H9 (cell line): ENCODE data around the gene SNX5. TPM values are rescaled to one million over a fixed set of nuclear protein-coding genes. Genes with fewer than 3 reads are reported as not detected.
A peak's percentile ranks its signal among the peaks of the same experiment; 100 is the strongest.

ENCODE experiments used
- DNase-seq: peaks from one replicate; pipeline ENCODE4 v3.0.0-alpha.2; 2017
- H2AFZ ChIP-seq: one replicate; pipeline ENCODE4 v1.6.1; 2013; ENCODE audit warnings: mild to moderate bottlenecking, low read length, control low read depth, moderate library complexity
- H2AK5ac ChIP-seq: 2 replicates; pipeline ENCODE4 v1.6.1; 2013; ENCODE audit warnings: low read length, control low read depth, mixed read lengths; ENCODE audit not compliant: insufficient read length
- H2BK120ac ChIP-seq: one replicate; pipeline ENCODE4 v1.6.1; 2013; ENCODE audit warnings: low read depth, mild to moderate bottlenecking, low read length, control low read depth, inconsistent platforms; ENCODE audit not compliant: poor library complexity, severe bottlenecking
- H2BK12ac ChIP-seq: 2 replicates; pipeline ENCODE4 v1.6.1; 2013; ENCODE audit warnings: low read length, control low read depth, mixed read lengths, low read depth; ENCODE audit not compliant: insufficient read length
- H2BK15ac ChIP-seq: 2 replicates; pipeline ENCODE4 v1.6.1; 2013; ENCODE audit warnings: low read depth, low read length, control low read depth
- H2BK20ac ChIP-seq: one replicate; pipeline ENCODE4 v1.6.1; 2013; ENCODE audit warnings: low read depth, mild to moderate bottlenecking, low read length, control low read depth, inconsistent platforms; ENCODE audit not compliant: poor library complexity, severe bottlenecking
- H2BK5ac ChIP-seq: 2 replicates; pipeline ENCODE4 v1.6.1; 2013; ENCODE audit warnings: low read length, control low read depth, mixed read lengths; ENCODE audit not compliant: insufficient read length
- H3K14ac ChIP-seq: 2 replicates; pipeline ENCODE4 v1.6.1; 2013; ENCODE audit warnings: low read length, control low read depth; ENCODE audit not compliant: insufficient read depth
- H3K18ac ChIP-seq: 2 replicates; pipeline ENCODE4 v1.6.1; 2013; ENCODE audit warnings: low read depth, mild to moderate bottlenecking, mixed read lengths, low read length, control low read depth; ENCODE audit not compliant: insufficient read length
- H3K23ac ChIP-seq: 2 replicates; pipeline ENCODE4 v1.6.1; 2013; ENCODE audit warnings: low read length, control low read depth, mixed read lengths, low read depth; ENCODE audit not compliant: insufficient read length
- H3K23me2 ChIP-seq: 2 replicates; pipeline ENCODE4 v1.6.1; 2013; ENCODE audit warnings: low read depth, mild to moderate bottlenecking, mixed read lengths, low read length, control low read depth; ENCODE audit not compliant: insufficient read length, poor library complexity, severe bottlenecking
- H3K27ac ChIP-seq: 2 replicates; pipeline ENCODE4 v1.5.1; 2013; ENCODE audit warnings: low read length, control low read depth, mixed read lengths, low read depth; ENCODE audit not compliant: insufficient read length
- H3K27me3 ChIP-seq: 2 replicates; pipeline ENCODE4 v1.6.1; 2013; ENCODE audit warnings: low read length, control low read depth, inconsistent platforms; ENCODE audit not compliant: insufficient read depth
- H3K4ac ChIP-seq: 2 replicates; pipeline ENCODE4 v1.6.1; 2013; ENCODE audit warnings: low read depth, mild to moderate bottlenecking, control low read depth, inconsistent platforms, low read length, moderate library complexity
- H3K4me1 ChIP-seq: 2 replicates; pipeline ENCODE4 v1.6.1; 2013; ENCODE audit warnings: low read length, control low read depth, inconsistent platforms; ENCODE audit not compliant: insufficient read depth
- H3K4me2 ChIP-seq: 2 replicates; pipeline ENCODE4 v1.6.1; 2013; ENCODE audit warnings: low read length, control low read depth, mixed read lengths; ENCODE audit not compliant: insufficient read length, insufficient read depth
- H3K56ac ChIP-seq: 2 replicates; pipeline ENCODE4 v1.6.1; 2013; ENCODE audit warnings: low read depth, mild to moderate bottlenecking, mixed read lengths, low read length, control low read depth; ENCODE audit not compliant: insufficient read length
- H3K79me1 ChIP-seq: 2 replicates; pipeline ENCODE4 v1.6.1; 2013; ENCODE audit warnings: low read depth, mild to moderate bottlenecking, moderate library complexity, low read length, control low read depth, inconsistent platforms; ENCODE audit not compliant: insufficient read depth, poor library complexity, severe bottlenecking
- H3K79me2 ChIP-seq: 2 replicates; pipeline ENCODE4 v1.6.1; 2013; ENCODE audit warnings: low read length, control low read depth, inconsistent platforms; ENCODE audit not compliant: insufficient read depth
- H3K9ac ChIP-seq: 2 replicates; pipeline ENCODE4 v1.6.1; 2013; ENCODE audit warnings: low read length, control low read depth, mixed read lengths; ENCODE audit not compliant: insufficient read length; ENCODE audit errors: extremely low read depth
- H3K9me3 ChIP-seq: one replicate; pipeline ENCODE4 v1.6.1; 2013; ENCODE audit warnings: low read depth, low read length, inconsistent platforms; ENCODE audit not compliant: control insufficient read depth
- H3T11ph ChIP-seq: one replicate; pipeline ENCODE4 v1.6.1; 2013; ENCODE audit warnings: mild to moderate bottlenecking, low read length, control low read depth, inconsistent platforms
- H4K20me1 ChIP-seq: one replicate; pipeline ENCODE4 v1.6.1; 2013; ENCODE audit not compliant: control insufficient read depth, insufficient read length, insufficient read depth
- H4K5ac ChIP-seq: 2 replicates; pipeline ENCODE4 v1.6.1; 2013; ENCODE audit warnings: low read depth, mild to moderate bottlenecking, mixed read lengths, low read length, control low read depth; ENCODE audit not compliant: insufficient read length
- H4K8ac ChIP-seq: replicated peaks from 2 replicates; pipeline ENCODE4 v1.6.1; 2013; ENCODE audit warnings: low read length, control low read depth, mixed read lengths, low read depth; ENCODE audit not compliant: insufficient read length
- H4K91ac ChIP-seq: 2 replicates; pipeline ENCODE4 v1.6.1; 2013; ENCODE audit warnings: low read depth, mild to moderate bottlenecking, moderate library complexity, mixed read lengths, low read length, control low read depth; ENCODE audit not compliant: insufficient read length
- H3K27ac Mint-ChIP-seq, 3 experiments: 2 replicates in 2 of 3; 3 replicates in 1 of 3; pipeline ENCODE4 v1.8.0; 2020 to 2021; ENCODE audit warnings: mixed read lengths in 3 of 3, mild to moderate bottlenecking in 1 of 3, moderate library complexity in 1 of 3
- H3K27me3 Mint-ChIP-seq: 2 replicates; pipeline ENCODE4 v1.8.0; 2021; ENCODE audit warnings: low read depth, mild to moderate bottlenecking, moderate library complexity, mixed read lengths
- H3K36me3 Mint-ChIP-seq, 3 experiments: 2 replicates in 2 of 3; 3 replicates in 1 of 3; pipeline ENCODE4 v1.8.0; 2020 to 2021; ENCODE audit warnings: low read depth in 3 of 3, mixed read lengths in 3 of 3; ENCODE audit not compliant: insufficient read depth in 1 of 3
- H3K4me1 Mint-ChIP-seq, 2 experiments: 2 replicates each; pipeline ENCODE4 v1.8.0; 2020; ENCODE audit warnings: mixed read lengths in 2 of 2
- H3K4me3 Mint-ChIP-seq, 2 experiments: 2 replicates in 1 of 2; 3 replicates in 1 of 2; pipeline ENCODE4 v1.8.0; 2020 to 2021; ENCODE audit warnings: mild to moderate bottlenecking in 2 of 2, mixed read lengths in 2 of 2, moderate library complexity in 1 of 2
- H3K9me3 Mint-ChIP-seq, 2 experiments: 2 replicates in 1 of 2; 3 replicates in 1 of 2; pipeline ENCODE4 v1.8.0; 2020; ENCODE audit warnings: mild to moderate bottlenecking in 2 of 2, mixed read lengths in 2 of 2, moderate library complexity in 1 of 2
- WGBS: extraction: QIAGEN DNeasy Blood & Tissue Kit; methylation state at CpG from one replicate; pipeline ENCODE4 v1.1.7; 2013; ENCODE audit warnings: missing lambda C conversion rate, low lambda C conversion rate, mixed read lengths; ENCODE audit not compliant: insufficient read length; ENCODE audit errors: extremely low coverage; 5-methylcytosine and 5-hydroxymethylcytosine counted together
- total RNA-seq: library from RNA; stranded (reverse); gene quantifications from 2 replicates; pipeline ENCODE4 v1.2.1, GENCODE V29; 2021
- TF ChIP-seq, protein P1 (sequence below): fragments of 200-600 bp; sonication (generic); conservative IDR thresholded peaks from 3 replicates; pipeline ENCODE4 v1.8.0; 2021; ENCODE audit warnings: antibody characterized with exemption, mild to moderate bottlenecking

Gene SNX5
- total RNA-seq, 1 experiment from 2014 or later = 194 TPM

DNA sequence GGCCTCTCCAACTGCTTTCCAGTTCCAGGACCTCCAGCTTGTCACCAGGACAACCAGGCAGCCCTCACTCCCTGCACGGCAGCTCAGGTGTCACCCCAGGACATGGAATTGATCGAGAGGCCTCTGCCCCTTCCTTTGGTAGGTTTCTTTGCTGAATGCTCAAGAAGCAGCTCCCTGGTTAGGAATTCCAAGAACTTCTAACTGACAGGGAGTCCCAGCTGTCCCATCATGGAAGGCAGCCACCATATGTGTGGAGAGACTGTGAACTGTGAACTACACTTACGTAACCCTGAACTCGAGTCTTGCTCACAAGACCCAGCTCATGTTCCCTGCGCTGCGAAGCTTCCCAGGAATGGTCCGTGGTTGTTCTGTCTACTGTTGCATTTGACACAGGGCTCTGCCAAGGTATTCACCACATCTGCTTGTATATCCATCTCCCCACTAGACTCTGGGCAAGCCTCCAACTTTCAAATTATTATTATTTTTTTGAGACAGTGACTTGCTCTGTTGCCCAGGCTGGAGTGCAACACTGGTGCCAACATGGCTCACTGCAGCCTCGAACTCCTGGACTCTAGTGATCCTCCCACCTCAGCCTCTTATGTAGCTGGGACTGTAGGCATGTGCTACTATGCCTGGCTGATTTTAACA, 35.9 kb upstream of the SNX5 start:
- Histone ChIP-seq H3K56ac (no peak overlapping the region), H3K9me3 (no peaks in the 10 kb centered on the region), H3K27ac (no peak overlapping the region), H3K27me3 (no peaks in the 10 kb centered on the region), H2BK20ac (no peak overlapping the region), H3K18ac (no peak overlapping the region), H2BK5ac (no peak overlapping the region), H4K20me1 (no peaks in the 10 kb centered on the region), H4K8ac (no peak overlapping the region), H2BK120ac (no peak overlapping the region), H2BK15ac (no peak overlapping the region), H3K79me2 (no peaks in the 10 kb centered on the region), H3K23ac (no peak overlapping the region), H3K4me2 (no peak overlapping the region), H2AK5ac (no peak overlapping the region), H3K14ac (no peak overlapping the region), H3K4ac (no peak overlapping the region), H2BK12ac (no peak overlapping the region), H3K79me1 (no peaks in the 10 kb centered on the region), H4K5ac (no peak overlapping the region), H4K91ac (no peak overlapping the region), H3K23me2 (no peaks in the 10 kb centered on the region), H3K4me1 (no peaks in the 10 kb centered on the region; the same call in 1 of the 2 replicates), H3K9ac (no peak overlapping the region), H2AFZ (no peak overlapping the region), H3T11ph (no peak overlapping the region)
- Mint-ChIP-seq H3K4me3 (no peak overlapping the region), H3K27ac (peak overlapping the region in 1 of 3 experiments; percentile 28; a peak in 2 of 7 replicates), H3K27me3 (no peaks in the 10 kb centered on the region), H3K36me3 (no peaks in the 10 kb centered on the region; a peak in 1 of 7 replicates), H3K4me1 (peaks cover 23 to 35% of the 10 kb centered on the region in 2 experiments), H3K9me3 (no peaks in the 10 kb centered on the region)
- no CpG with 5 or more reads among the region's 8 CpGs for WGBS
- DNase-seq = no peak
- TF ChIP-seq, protein P1, sequence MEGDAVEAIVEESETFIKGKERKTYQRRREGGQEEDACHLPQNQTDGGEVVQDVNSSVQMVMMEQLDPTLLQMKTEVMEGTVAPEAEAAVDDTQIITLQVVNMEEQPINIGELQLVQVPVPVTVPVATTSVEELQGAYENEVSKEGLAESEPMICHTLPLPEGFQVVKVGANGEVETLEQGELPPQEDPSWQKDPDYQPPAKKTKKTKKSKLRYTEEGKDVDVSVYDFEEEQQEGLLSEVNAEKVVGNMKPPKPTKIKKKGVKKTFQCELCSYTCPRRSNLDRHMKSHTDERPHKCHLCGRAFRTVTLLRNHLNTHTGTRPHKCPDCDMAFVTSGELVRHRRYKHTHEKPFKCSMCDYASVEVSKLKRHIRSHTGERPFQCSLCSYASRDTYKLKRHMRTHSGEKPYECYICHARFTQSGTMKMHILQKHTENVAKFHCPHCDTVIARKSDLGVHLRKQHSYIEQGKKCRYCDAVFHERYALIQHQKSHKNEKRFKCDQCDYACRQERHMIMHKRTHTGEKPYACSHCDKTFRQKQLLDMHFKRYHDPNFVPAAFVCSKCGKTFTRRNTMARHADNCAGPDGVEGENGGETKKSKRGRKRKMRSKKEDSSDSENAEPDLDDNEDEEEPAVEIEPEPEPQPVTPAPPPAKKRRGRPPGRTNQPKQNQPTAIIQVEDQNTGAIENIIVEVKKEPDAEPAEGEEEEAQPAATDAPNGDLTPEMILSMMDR = no peak
